ENCODE data around the gene SOS1.
A peak's percentile ranks its signal among the peaks of the same experiment; 100 is the strongest.

SOS1 gene

DNA sequence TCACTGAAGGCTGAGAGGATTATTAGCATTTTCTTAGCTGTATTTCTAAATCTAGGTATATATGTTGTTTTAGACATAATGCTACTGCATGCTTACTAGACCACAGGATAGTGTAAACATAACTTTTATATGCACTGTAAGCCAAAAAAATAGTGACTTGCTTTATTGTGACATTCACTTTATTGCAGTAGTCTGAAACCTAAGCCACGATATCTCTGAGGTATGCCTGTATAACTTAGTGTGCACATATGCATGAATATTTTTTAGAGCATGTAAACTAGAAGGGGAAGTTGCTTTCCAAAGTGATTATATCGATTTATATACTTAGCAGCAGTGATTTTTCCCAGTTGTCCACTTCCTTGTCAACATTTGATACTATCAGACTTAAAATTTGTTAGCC lies 81.8 kb downstream of the SOS1 start:
- DNase-seq (ENCODE audit: low read depth in 2 of 2): no peak
- TF ChIP-seq, protein P1, sequence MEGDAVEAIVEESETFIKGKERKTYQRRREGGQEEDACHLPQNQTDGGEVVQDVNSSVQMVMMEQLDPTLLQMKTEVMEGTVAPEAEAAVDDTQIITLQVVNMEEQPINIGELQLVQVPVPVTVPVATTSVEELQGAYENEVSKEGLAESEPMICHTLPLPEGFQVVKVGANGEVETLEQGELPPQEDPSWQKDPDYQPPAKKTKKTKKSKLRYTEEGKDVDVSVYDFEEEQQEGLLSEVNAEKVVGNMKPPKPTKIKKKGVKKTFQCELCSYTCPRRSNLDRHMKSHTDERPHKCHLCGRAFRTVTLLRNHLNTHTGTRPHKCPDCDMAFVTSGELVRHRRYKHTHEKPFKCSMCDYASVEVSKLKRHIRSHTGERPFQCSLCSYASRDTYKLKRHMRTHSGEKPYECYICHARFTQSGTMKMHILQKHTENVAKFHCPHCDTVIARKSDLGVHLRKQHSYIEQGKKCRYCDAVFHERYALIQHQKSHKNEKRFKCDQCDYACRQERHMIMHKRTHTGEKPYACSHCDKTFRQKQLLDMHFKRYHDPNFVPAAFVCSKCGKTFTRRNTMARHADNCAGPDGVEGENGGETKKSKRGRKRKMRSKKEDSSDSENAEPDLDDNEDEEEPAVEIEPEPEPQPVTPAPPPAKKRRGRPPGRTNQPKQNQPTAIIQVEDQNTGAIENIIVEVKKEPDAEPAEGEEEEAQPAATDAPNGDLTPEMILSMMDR (IDR thresholded peaks at IDR 0.05; ENCODE audit: low read depth, low read length): no peak
- no peak overlapping the region for H3K4me3 ChIP-seq (replicated peaks in 1 of 2; ENCODE audit: low read depth in 2 of 2, low read length in 2 of 2)

DNA sequence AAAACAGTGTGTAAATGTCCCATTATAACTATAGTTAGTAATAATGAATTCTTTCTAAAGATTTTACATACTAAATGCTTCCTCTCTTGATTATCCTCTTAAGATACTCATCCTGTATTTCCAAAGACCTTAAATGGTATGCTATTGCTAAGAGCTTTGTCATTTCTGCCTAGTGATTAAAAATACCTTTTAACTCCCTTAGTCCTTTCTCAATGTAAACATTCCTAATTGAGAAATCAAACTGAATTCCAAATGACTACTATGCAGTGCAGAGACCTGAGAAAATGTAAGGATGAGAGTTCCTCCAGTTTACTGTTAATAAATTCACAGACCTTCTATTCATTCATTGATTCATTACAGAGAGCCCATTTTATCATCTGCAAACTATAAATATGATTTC lies 86.9 kb downstream of the SOS1 start:
- no peak overlapping the region for H3K4me3 ChIP-seq (replicated peaks in 1 of 2; ENCODE audit: low read depth in 2 of 2, low read length in 2 of 2)
- TF ChIP-seq, protein P1 (IDR thresholded peaks at IDR 0.05; ENCODE audit: low read depth, low read length): no peak
- DNase-seq (ENCODE audit: low read depth in 2 of 2): peak in 1 of 2 donors; percentile 67

DNA sequence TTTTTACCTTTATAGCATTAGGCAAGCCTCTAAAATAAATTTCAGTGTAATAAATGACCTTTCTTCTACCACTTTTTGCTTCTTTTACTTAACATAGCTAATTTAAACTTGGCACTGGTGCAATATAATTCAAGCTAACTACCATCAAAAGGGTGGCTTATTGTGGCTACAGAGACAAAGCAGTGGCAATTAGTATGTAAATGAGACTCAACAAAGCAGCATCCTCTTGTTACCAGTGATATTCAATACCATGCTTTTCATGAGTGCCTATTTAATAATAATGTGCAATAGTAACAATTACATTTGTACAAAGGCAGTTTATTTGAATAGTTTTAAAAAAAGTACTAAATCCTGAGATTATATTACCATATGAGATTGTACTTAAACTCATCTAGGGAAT lies 93.4 kb downstream of the SOS1 start:
- no peak for DNase-seq (ENCODE audit: low read depth in 2 of 2)
- TF ChIP-seq, protein P1 (IDR thresholded peaks at IDR 0.05; ENCODE audit: low read depth, low read length): no peak
- H3K4me3 ChIP-seq (replicated peaks in 1 of 2; ENCODE audit: low read depth in 2 of 2, low read length in 2 of 2): no peak overlapping the region

DNA sequence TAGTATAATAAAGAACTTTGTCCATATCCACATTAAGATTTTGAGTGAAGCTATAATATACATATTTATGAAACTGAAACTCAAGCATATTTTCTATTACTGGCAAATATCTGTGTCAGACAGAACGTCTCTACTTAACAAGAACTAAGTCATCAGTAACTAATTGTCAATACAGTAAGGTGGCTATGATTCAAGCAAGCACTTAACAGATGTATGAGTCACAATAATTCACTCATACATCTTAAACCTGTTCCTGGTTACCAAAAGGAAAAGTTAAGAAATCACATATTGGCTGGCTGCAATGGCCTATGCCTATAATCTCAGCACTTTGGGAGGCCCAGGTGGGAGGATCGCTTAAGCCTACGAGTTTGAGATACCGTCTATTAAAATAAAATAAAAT lies 96.0 kb downstream of the SOS1 start:
- peak in 1 of 2 donors; percentile 31 for DNase-seq (ENCODE audit: low read depth in 2 of 2)
- no peak overlapping the region for H3K4me3 ChIP-seq (replicated peaks in 1 of 2; ENCODE audit: low read depth in 2 of 2, low read length in 2 of 2)
- TF ChIP-seq, protein P1 (IDR thresholded peaks at IDR 0.05; ENCODE audit: low read depth, low read length): no peak

DNA sequence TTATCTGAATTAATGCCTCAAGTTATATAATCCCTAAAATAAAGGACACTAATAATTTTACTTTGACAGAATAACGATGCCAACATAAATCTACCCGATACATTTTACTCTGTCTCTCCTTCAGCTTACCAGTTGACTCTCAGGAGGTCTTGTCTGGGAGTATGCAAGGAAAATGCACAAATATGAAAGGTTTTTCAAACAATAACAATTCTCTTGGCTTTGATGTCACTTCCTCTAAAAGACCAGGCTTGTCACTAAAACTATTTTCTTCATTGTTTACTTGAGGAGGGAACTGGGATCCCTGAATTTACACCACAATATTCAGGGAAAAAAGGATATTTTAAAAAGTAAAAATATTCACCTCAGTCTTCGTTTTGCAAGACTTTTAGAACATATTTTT lies 97.2 kb downstream of the SOS1 start:
- TF ChIP-seq, protein P1 (IDR thresholded peaks at IDR 0.05; ENCODE audit: low read depth, low read length): no peak
- no peak overlapping the region for H3K4me3 ChIP-seq (replicated peaks in 1 of 2; ENCODE audit: low read depth in 2 of 2, low read length in 2 of 2)
- no peak for DNase-seq (ENCODE audit: low read depth in 2 of 2)

DNA sequence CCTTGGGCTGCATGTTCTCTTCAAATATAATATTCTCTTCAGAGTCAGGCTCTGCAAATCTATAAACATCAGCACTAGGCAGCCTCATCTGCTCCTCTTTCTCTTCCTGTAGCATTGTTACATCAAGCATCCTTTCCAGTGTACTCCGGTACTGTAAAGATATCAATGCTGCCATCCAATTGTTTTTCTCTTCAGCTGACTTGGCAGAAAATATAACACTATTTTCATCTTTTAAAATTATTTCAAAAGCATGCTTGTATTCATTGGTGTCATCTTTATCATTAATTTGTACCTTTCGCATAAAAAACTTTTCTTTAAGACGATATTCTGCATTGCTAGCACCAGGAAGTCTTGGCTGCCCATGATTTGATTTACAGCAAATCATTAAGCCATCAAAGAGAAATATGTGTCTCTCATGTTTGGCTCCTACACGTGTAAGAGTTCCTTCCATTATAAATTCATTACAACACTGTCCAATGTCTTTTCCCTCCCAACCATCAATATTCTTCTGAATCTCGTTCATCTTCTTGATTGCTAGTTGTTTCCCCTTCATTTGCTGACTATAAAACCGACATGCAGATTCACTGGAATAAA lies 98.1 kb downstream of the SOS1 start:
- no peak overlapping the region for H3K4me3 ChIP-seq (replicated peaks in 1 of 2; ENCODE audit: low read depth in 2 of 2, low read length in 2 of 2)
- TF ChIP-seq, protein P1 (IDR thresholded peaks at IDR 0.05; ENCODE audit: low read depth, low read length): no peak
- DNase-seq (ENCODE audit: low read depth in 2 of 2): no peak

DNA sequence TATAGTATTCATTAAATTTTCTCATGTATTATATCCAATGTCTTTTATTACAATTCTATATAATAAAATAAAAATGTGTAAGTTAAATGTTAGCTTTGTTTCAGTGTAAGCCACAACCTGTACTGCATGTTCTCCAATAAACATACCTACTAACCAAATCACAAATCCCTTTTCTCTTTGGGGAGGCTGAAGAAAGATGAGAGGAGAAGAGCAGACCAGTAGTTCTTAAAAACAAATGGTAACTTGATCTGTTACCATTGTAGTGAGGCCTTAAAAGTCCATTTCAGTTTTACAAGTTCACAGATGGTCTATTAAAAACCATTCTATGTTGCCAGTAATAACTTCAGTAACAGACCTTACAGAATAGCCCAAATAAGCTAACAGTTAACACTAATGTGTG lies 100.5 kb downstream of the SOS1 start:
- DNase-seq (ENCODE audit: low read depth in 2 of 2): no peak
- H3K4me3 ChIP-seq (replicated peaks in 1 of 2; ENCODE audit: low read depth in 2 of 2, low read length in 2 of 2): no peak overlapping the region
- TF ChIP-seq, protein P1 (IDR thresholded peaks at IDR 0.05; ENCODE audit: low read depth, low read length): no peak

Data from cardiac fibroblast (primary cell).